ENCODE data around the gene NTRK1. TPM values are rescaled to one million over a fixed set of nuclear protein-coding genes. Genes with fewer than 3 reads are reported as not detected.
"Not testable (repeated sequence)": the region's sequence is repeated elsewhere in the genome, so short reads cannot be mapped to it uniquely, and the experiment has no call there.

Gene NTRK1
- total RNA-seq, 1 donor: not detected

- H3K4me3 ChIP-seq (ENCODE audit: low read depth, low read length): no peak overlapping the region
- TF ChIP-seq CTCF (IDR thresholded peaks at IDR 0.05; ENCODE audit: insufficient read depth, low read depth, low read length): no peak
- no peak for DNase-seq (ENCODE audit: low read depth)
Observed at GRCh38 chr1:156924478-156925153, 64.0 kb downstream of the NTRK1 start.

- no peak for TF ChIP-seq CTCF (IDR thresholded peaks at IDR 0.05; ENCODE audit: insufficient read depth, low read depth, low read length)
- H3K4me3 ChIP-seq (ENCODE audit: low read depth, low read length): no peak overlapping the region
- no peak for DNase-seq (ENCODE audit: low read depth)
Observed at GRCh38 chr1:156925154-156926010, 64.7 kb downstream of the NTRK1 start.

- TF ChIP-seq CTCF (IDR thresholded peaks at IDR 0.05; ENCODE audit: insufficient read depth, low read depth, low read length): no peak
- DNase-seq (ENCODE audit: low read depth): peak; percentile 45
- no peak overlapping the region for H3K4me3 ChIP-seq (ENCODE audit: low read depth, low read length)
Observed at GRCh38 chr1:156926175-156926574, 65.5 kb downstream of the NTRK1 start.

- DNase-seq (ENCODE audit: low read depth); H3K4me3 ChIP-seq (ENCODE audit: low read depth, low read length): not testable (repeated sequence)
Observed at GRCh38 chr1:156926695-156927094, 66.0 kb downstream of the NTRK1 start.

GRCh38 chr1:156927215-156928042 lies 66.8 kb downstream of the NTRK1 start:
- peak overlapping the region; percentile 51 for H3K4me3 ChIP-seq (ENCODE audit: low read depth, low read length)
- DNase-seq (ENCODE audit: low read depth): peak; percentile 71
- TF ChIP-seq CTCF (IDR thresholded peaks at IDR 0.05; ENCODE audit: insufficient read depth, low read depth, low read length): peak; percentile 75

- no peak for DNase-seq (ENCODE audit: low read depth)
- TF ChIP-seq CTCF (IDR thresholded peaks at IDR 0.05; ENCODE audit: insufficient read depth, low read depth, low read length): no peak
- H3K4me3 ChIP-seq (ENCODE audit: low read depth, low read length): no peak overlapping the region
Observed at GRCh38 chr1:156928043-156928602, 67.5 kb downstream of the NTRK1 start.
